Stimulated activated CD8-positive, alpha-beta memory T cell treated with anti-CD3 and anti-CD28 coated beads, Interleukin-4, amount 100 ng/mL, for 48 hours (primary cell): ENCODE measurements around the gene DNAH3.
"Not testable (repeated sequence)": the region's sequence is repeated elsewhere in the genome, so short reads cannot be mapped to it uniquely, and the experiment has no call there.

Experiments used
- DNase-seq: peaks from one replicate; pipeline ENCODE4 v3.0.0-alpha.2; 2020

The DNAH3 gene

GRCh38 chr16:21166561-21166961 lies 15.9 kb upstream of the DNAH3 start:
- no peak for DNase-seq

GRCh38 chr16:21164521-21165168 lies 14.0 kb upstream of the DNAH3 start:
- no peak for DNase-seq

GRCh38 chr16:21163576-21163975 lies 12.9 kb upstream of the DNAH3 start:
- no peak for DNase-seq

GRCh38 chr16:21162661-21163151 lies 12.1 kb upstream of the DNAH3 start:
- DNase-seq, result no peak

- DNase-seq, result no peak
Measured at GRCh38 chr16:21161211-21161610, 10.6 kb upstream of the DNAH3 start.

- no peak for DNase-seq
Measured at GRCh38 chr16:21160276-21160675, 9.6 kb upstream of the DNAH3 start.

- DNase-seq, result no peak
Measured at GRCh38 chr16:21159281-21159951, 8.8 kb upstream of the DNAH3 start.

- peak; percentile 87 for DNase-seq
Measured at GRCh38 chr16:21158208-21159110, 7.8 kb upstream of the DNAH3 start, which contains the start of gene LDAF1. Gene LDAF1 (plus strand): TSS chr16:21158674. CDS start chr16:21161183, 2,509 bp downstream.

- DNase-seq, result no peak
Measured at GRCh38 chr16:21157632-21158031, 7.0 kb upstream of the DNAH3 start.

GRCh38 chr16:21156767-21157467 lies 6.3 kb upstream of the DNAH3 start:
- no peak for DNase-seq

- not testable (repeated sequence) for DNase-seq
Measured at GRCh38 chr16:21156011-21156410, 5.4 kb upstream of the DNAH3 start.

- not testable (repeated sequence) for DNase-seq
Measured at GRCh38 chr16:21153124-21153729, 2.6 kb upstream of the DNAH3 start.

GRCh38 chr16:21152160-21153030 lies 1.7 kb upstream of the DNAH3 start:
- DNase-seq, result not testable (repeated sequence)

GRCh38 chr16:21145738-21146137 lies 4.9 kb downstream of the DNAH3 start:
- no peak for DNase-seq

- no peak for DNase-seq
Measured at GRCh38 chr16:21134053-21134452, 16.6 kb downstream of the DNAH3 start.

- no peak for DNase-seq
Measured at GRCh38 chr16:21130811-21131210, 19.8 kb downstream of the DNAH3 start.

GRCh38 chr16:21128991-21129390 lies 21.7 kb downstream of the DNAH3 start:
- no peak for DNase-seq

GRCh38 chr16:21126518-21126917 lies 24.1 kb downstream of the DNAH3 start:
- no peak for DNase-seq

- no peak for DNase-seq
Measured at GRCh38 chr16:21125191-21125590, 25.5 kb downstream of the DNAH3 start.

GRCh38 chr16:21120976-21121520 lies 29.6 kb downstream of the DNAH3 start:
- no peak for DNase-seq

GRCh38 chr16:21117567-21117966 lies 33.1 kb downstream of the DNAH3 start:
- DNase-seq, result no peak
